OCI-LY3 (cell line): ENCODE data around the gene RHBDL1.

Source experiments
- EZH2phosphoT487 ChIP-seq: fragments of 200-600 bp; shearing (Covaris generic); IDR thresholded peaks from 2 replicates; pipeline ENCODE4 v1.6.1; 2018; ENCODE audit warnings: antibody characterized with exemption, mixed run types, low read depth
- TF ChIP-seq, protein P1 (sequence below): fragments of 200-600, 300-600 bp; sonication (generic); IDR thresholded peaks from 2 replicates; pipeline ENCODE4 v1.5.1; 2014; ENCODE audit warnings: antibody characterized with exemption, low read length, low read depth

DNA sequence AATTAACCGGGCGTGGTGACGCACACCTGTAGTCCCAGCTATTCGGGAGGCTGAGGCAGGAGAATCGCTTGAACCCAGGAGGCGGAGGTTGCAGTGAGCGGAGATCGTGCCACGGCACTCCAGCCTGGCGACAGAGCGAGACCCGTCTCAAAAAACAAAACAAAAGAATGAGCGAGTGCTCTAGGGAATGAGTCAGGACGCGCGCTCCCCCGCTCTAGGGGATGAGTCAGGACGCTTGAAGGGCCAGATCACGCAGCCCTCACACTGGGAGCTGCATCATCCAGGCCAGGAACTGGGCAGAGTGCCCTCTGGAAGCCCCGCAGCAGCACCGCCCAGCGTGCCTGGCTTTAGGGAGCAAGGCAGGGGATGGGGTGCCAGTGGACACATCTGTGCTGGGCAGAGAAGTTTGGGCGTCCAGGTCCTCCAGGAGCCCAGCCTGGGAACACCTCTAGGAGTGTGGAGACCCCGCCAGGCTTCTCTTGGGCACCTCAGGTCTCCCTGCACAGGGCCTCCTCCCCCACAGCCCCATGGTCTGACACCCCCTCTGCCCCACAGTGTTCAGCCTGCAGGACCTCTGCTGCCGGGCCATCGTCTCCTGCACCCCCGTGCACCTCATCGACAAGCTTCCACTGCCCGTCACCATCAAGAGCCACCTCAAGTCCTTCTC lies 48.6 kb upstream of the RHBDL1 start:
- TF ChIP-seq, protein P1, sequence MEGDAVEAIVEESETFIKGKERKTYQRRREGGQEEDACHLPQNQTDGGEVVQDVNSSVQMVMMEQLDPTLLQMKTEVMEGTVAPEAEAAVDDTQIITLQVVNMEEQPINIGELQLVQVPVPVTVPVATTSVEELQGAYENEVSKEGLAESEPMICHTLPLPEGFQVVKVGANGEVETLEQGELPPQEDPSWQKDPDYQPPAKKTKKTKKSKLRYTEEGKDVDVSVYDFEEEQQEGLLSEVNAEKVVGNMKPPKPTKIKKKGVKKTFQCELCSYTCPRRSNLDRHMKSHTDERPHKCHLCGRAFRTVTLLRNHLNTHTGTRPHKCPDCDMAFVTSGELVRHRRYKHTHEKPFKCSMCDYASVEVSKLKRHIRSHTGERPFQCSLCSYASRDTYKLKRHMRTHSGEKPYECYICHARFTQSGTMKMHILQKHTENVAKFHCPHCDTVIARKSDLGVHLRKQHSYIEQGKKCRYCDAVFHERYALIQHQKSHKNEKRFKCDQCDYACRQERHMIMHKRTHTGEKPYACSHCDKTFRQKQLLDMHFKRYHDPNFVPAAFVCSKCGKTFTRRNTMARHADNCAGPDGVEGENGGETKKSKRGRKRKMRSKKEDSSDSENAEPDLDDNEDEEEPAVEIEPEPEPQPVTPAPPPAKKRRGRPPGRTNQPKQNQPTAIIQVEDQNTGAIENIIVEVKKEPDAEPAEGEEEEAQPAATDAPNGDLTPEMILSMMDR: no peak
- TF ChIP-seq EZH2phosphoT487: no peak
